ENCODE data around the gene PTPRN.
"Not testable (repeated sequence)": the region's sequence is repeated elsewhere in the genome, so short reads cannot be mapped to it uniquely, and the experiment has no call there.

The PTPRN gene

GRCh38 chr2:219258942-219259341 is 50.3 kb downstream of the PTPRN start:
- H3K27me3 ChIP-seq (ENCODE audit: insufficient read depth, low read length): peaks cover 52% of the 10 kb centered on the region

GRCh38 chr2:219254590-219255201 is 54.5 kb downstream of the PTPRN start:
- Histone ChIP-seq H3K4me3 (ENCODE audit: low read length) (peak overlapping the region; percentile 58; the same call in 1 of the 2 replicates), H3K9me3 (ENCODE audit: insufficient read depth, low read depth, low read length) (no peaks in the 10 kb centered on the region), H3K4me1 (ENCODE audit: insufficient read depth, low read length) (peaks cover 7% of the 10 kb centered on the region), H3K27ac (ENCODE audit: low read length) (no peak overlapping the region), H3K27me3 (ENCODE audit: insufficient read depth, low read length) (peaks cover 64% of the 10 kb centered on the region), H3K36me3 (ENCODE audit: insufficient read depth, low read depth, low read length) (peaks cover 11% of the 10 kb centered on the region; the same call in 1 of the 2 replicates), H3K9ac (ENCODE audit: low read depth, low read length) (no peak overlapping the region)

More at GRCh38 chr2:219258942-219259341, 50.3 kb downstream of the PTPRN start:
- not testable (repeated sequence) for H3K4me1 ChIP-seq (ENCODE audit: insufficient read depth, low read length); H3K36me3 ChIP-seq (ENCODE audit: insufficient read depth, low read depth, low read length); H3K4me3 ChIP-seq (ENCODE audit: low read length); H3K27ac ChIP-seq (ENCODE audit: low read length); H3K9me3 ChIP-seq (ENCODE audit: insufficient read depth, low read depth, low read length); H3K9ac ChIP-seq (ENCODE audit: low read depth, low read length)

- peak within 1 kb of the TSS; percentile 33; the same call in 1 of the 2 replicates for H3K9ac ChIP-seq (ENCODE audit: low read depth, low read length)
- no peak within 1 kb of the TSS for H3K27ac ChIP-seq (ENCODE audit: low read length)
- H3K36me3 ChIP-seq (ENCODE audit: insufficient read depth, low read depth, low read length): peaks cover 15% of the 10 kb centered on the region; the same call in 1 of the 2 replicates
- no peaks in the 10 kb centered on the region for H3K9me3 ChIP-seq (ENCODE audit: insufficient read depth, low read depth, low read length)
- peak within 1 kb of the TSS; percentile 58 for H3K4me3 ChIP-seq (ENCODE audit: low read length)
- H3K4me1 ChIP-seq (ENCODE audit: insufficient read depth, low read length): peaks cover 14% of the 10 kb centered on the region
- peaks cover 59% of the 10 kb centered on the region for H3K27me3 ChIP-seq (ENCODE audit: insufficient read depth, low read length)
These were observed 55.2 kb downstream of the PTPRN start, which contains the start of gene TUBA4A for GRCh38 chr2:219253753-219254589. TUBA4A (minus strand) TSS chr2:219253918; CDS start chr2:219253858, 60 bp downstream.

GRCh38 chr2:219252900-219253752 is 56.1 kb downstream of the PTPRN start, which contains the start of gene TUBA4B:
TUBA4B (plus strand) TSS chr2:219253243; CDS start chr2:219253408, 165 bp downstream.
- Histone ChIP-seq H3K4me3 (ENCODE audit: low read length) (peak within 1 kb of the TSS; percentile 58), H3K27me3 (ENCODE audit: insufficient read depth, low read length) (peaks cover 59% of the 10 kb centered on the region), H3K36me3 (ENCODE audit: insufficient read depth, low read depth, low read length) (peaks cover 19% of the 10 kb centered on the region), H3K9me3 (ENCODE audit: insufficient read depth, low read depth, low read length) (no peaks in the 10 kb centered on the region), H3K4me1 (ENCODE audit: insufficient read depth, low read length) (peaks cover 14% of the 10 kb centered on the region), H3K27ac (ENCODE audit: low read length) (no peak within 1 kb of the TSS), H3K9ac (ENCODE audit: low read depth, low read length) (peak within 1 kb of the TSS; percentile 33; the same call in 1 of the 2 replicates)

- H3K9me3 ChIP-seq (ENCODE audit: insufficient read depth, low read depth, low read length): no peaks in the 10 kb centered on the region
These were observed 56.7 kb downstream of the PTPRN start for GRCh38 chr2:219252570-219252899.

GRCh38 chr2:219252084-219252483 is 57.1 kb downstream of the PTPRN start:
- peak overlapping the region; percentile 58; the same call in 1 of the 2 replicates for H3K4me3 ChIP-seq (ENCODE audit: low read length)
- peak overlapping the region; percentile 33; the same call in 1 of the 2 replicates for H3K9ac ChIP-seq (ENCODE audit: low read depth, low read length)

More at GRCh38 chr2:219252570-219252899, 56.7 kb downstream of the PTPRN start:
- H3K36me3 ChIP-seq (ENCODE audit: insufficient read depth, low read depth, low read length): peaks cover 25% of the 10 kb centered on the region
- H3K4me3 ChIP-seq (ENCODE audit: low read length): peak overlapping the region; percentile 58
- no peak overlapping the region for H3K27ac ChIP-seq (ENCODE audit: low read length)
- peaks cover 59% of the 10 kb centered on the region for H3K27me3 ChIP-seq (ENCODE audit: insufficient read depth, low read length)
- peak overlapping the region; percentile 33; the same call in 1 of the 2 replicates for H3K9ac ChIP-seq (ENCODE audit: low read depth, low read length)
- H3K4me1 ChIP-seq (ENCODE audit: insufficient read depth, low read length): peaks cover 14% of the 10 kb centered on the region

GRCh38 chr2:219251656-219252055 is 57.5 kb downstream of the PTPRN start:
- Histone ChIP-seq H3K27ac (ENCODE audit: low read length) (no peak overlapping the region), H3K9me3 (ENCODE audit: insufficient read depth, low read depth, low read length) (no peaks in the 10 kb centered on the region), H3K4me1 (ENCODE audit: insufficient read depth, low read length) (peaks cover 14% of the 10 kb centered on the region), H3K4me3 (ENCODE audit: low read length) (no peak overlapping the region), H3K9ac (ENCODE audit: low read depth, low read length) (no peak overlapping the region), H3K36me3 (ENCODE audit: insufficient read depth, low read depth, low read length) (peaks cover 30% of the 10 kb centered on the region), H3K27me3 (ENCODE audit: insufficient read depth, low read length) (peaks cover 56% of the 10 kb centered on the region)

More at GRCh38 chr2:219252084-219252483, 57.1 kb downstream of the PTPRN start:
- Histone ChIP-seq H3K27ac (ENCODE audit: low read length) (no peak overlapping the region), H3K4me1 (ENCODE audit: insufficient read depth, low read length) (peaks cover 14% of the 10 kb centered on the region), H3K36me3 (ENCODE audit: insufficient read depth, low read depth, low read length) (peaks cover 29% of the 10 kb centered on the region), H3K9me3 (ENCODE audit: insufficient read depth, low read depth, low read length) (no peaks in the 10 kb centered on the region), H3K27me3 (ENCODE audit: insufficient read depth, low read length) (peaks cover 59% of the 10 kb centered on the region)

- Histone ChIP-seq H3K4me3 (ENCODE audit: low read length) (no peak overlapping the region), H3K9me3 (ENCODE audit: insufficient read depth, low read depth, low read length) (no peaks in the 10 kb centered on the region), H3K27me3 (ENCODE audit: insufficient read depth, low read length) (peaks cover 41% of the 10 kb centered on the region), H3K9ac (ENCODE audit: low read depth, low read length) (no peak overlapping the region), H3K36me3 (ENCODE audit: insufficient read depth, low read depth, low read length) (peaks cover 30% of the 10 kb centered on the region), H3K4me1 (ENCODE audit: insufficient read depth, low read length) (peaks cover 14% of the 10 kb centered on the region), H3K27ac (ENCODE audit: low read length) (no peak overlapping the region)
These were observed 59.0 kb downstream of the PTPRN start for GRCh38 chr2:219250049-219250781.

- peaks cover 33% of the 10 kb centered on the region for H3K27me3 ChIP-seq (ENCODE audit: insufficient read depth, low read length)
- H3K4me3 ChIP-seq (ENCODE audit: low read length): no peak overlapping the region
- H3K36me3 ChIP-seq (ENCODE audit: insufficient read depth, low read depth, low read length): peaks cover 30% of the 10 kb centered on the region
- peaks cover 18% of the 10 kb centered on the region for H3K4me1 ChIP-seq (ENCODE audit: insufficient read depth, low read length)
- no peak overlapping the region for H3K27ac ChIP-seq (ENCODE audit: low read length)
- peak overlapping the region; percentile 30; the same call in 1 of the 2 replicates for H3K9ac ChIP-seq (ENCODE audit: low read depth, low read length)
- H3K9me3 ChIP-seq (ENCODE audit: insufficient read depth, low read depth, low read length): no peaks in the 10 kb centered on the region
These were observed 59.8 kb downstream of the PTPRN start for GRCh38 chr2:219249203-219249980.

- H3K27ac ChIP-seq (ENCODE audit: low read length): no peak overlapping the region
- no peaks in the 10 kb centered on the region for H3K9me3 ChIP-seq (ENCODE audit: insufficient read depth, low read depth, low read length)
- H3K4me3 ChIP-seq (ENCODE audit: low read length): no peak overlapping the region
- peaks cover 18% of the 10 kb centered on the region for H3K4me1 ChIP-seq (ENCODE audit: insufficient read depth, low read length)
- H3K9ac ChIP-seq (ENCODE audit: low read depth, low read length): peak overlapping the region; percentile 30; the same call in 1 of the 2 replicates
- peaks cover 27% of the 10 kb centered on the region for H3K27me3 ChIP-seq (ENCODE audit: insufficient read depth, low read length)
- peaks cover 30% of the 10 kb centered on the region for H3K36me3 ChIP-seq (ENCODE audit: insufficient read depth, low read depth, low read length)
These were observed 60.4 kb downstream of the PTPRN start for GRCh38 chr2:219248845-219249202.

Measured in iPS-20b (cell line).